GM12878 (cell line): ENCODE measurements around the gene FEV.

Source experiments
- MYB ChIP-seq: fragments of 150-350 bp; IDR thresholded peaks from 2 replicates; pipeline ENCODE4 v1.6.1; 2014; ENCODE audit warnings: mild to moderate bottlenecking, low read depth, low read length, borderline replicate concordance
- REST ChIP-seq: IDR thresholded peaks from 2 replicates; pipeline ENCODE4 v1.6.1; 2012; ENCODE audit warnings: mild to moderate bottlenecking, low read depth, low read length

DNA sequence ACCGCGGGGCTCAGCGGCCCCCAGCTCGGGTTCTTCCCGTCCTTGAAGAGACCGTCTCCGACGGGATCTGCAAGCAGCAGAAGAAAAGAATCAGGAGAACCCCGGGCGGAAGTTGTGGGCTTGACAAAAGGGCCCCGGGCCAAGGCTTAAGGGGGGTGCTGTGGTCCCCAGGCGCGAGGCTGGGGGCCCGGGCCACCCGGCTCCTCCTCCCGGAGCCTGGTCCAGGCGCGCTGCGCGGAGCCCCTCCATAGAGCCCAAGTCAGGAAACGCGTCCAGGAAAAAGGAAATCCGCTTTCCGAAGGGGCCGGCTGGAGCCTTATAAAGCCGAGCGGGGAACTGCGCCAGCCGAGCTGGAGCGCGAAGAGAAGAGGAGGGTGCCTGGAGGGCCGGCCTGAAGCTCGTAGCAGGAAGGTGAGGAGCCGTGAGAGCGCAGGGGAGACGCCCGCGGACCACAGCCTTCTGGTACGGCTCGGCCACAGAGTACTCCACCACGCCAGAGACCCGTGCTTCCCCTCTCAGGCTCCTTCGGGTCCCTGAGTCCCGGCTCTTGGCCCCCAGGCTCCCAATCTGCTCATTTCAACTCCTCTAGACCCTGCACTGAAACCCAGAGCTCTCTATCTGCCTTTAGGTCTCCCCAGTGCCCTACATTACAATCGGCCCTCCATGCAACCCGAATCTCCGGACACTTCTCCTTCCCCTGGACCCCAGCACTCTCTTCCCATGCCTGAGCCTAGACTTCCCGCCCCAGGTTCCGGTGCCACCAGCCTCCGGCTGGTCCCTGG is 554 bp downstream of the FEV start:
- TF ChIP-seq MYB (no peak), REST (no peak)
